Osteoblast (primary cell): ENCODE data around the gene PLXNA4. TPM values are rescaled to one million over a fixed set of nuclear protein-coding genes. Genes with fewer than 3 reads are reported as not detected.

Experiments used
- DNase-seq: peaks from one replicate; pipeline ENCODE4 v3.0.0; 2011; ENCODE audit warnings: low spot score, mixed read lengths; ENCODE audit not compliant: insufficient read length; ENCODE audit errors: missing footprints
- H2AFZ ChIP-seq: 2 replicates; pipeline ENCODE4 v1.6.0; 2011; ENCODE audit warnings: mild to moderate bottlenecking, low read length
- H3K27ac ChIP-seq: 2 replicates; pipeline ENCODE4 v1.5.1; 2011; ENCODE audit warnings: mild to moderate bottlenecking, low read depth, low read length, moderate library complexity
- H3K27me3 ChIP-seq: 2 replicates; pipeline ENCODE4 v1.6.0; 2012; ENCODE audit warnings: mild to moderate bottlenecking, control low read depth, inconsistent platforms, low read length, moderate library complexity; ENCODE audit not compliant: insufficient read depth
- H3K36me3 ChIP-seq: 2 replicates; pipeline ENCODE4 v1.5.1; 2011; ENCODE audit warnings: mild to moderate bottlenecking, low read length, control low read depth, moderate library complexity; ENCODE audit not compliant: insufficient read depth
- H3K4me1 ChIP-seq: 2 replicates; pipeline ENCODE4 v1.5.1; 2011; ENCODE audit warnings: mild to moderate bottlenecking, low read length, control low read depth, moderate library complexity; ENCODE audit not compliant: insufficient read depth
- H3K4me2 ChIP-seq: 2 replicates; pipeline ENCODE4 v1.6.0; 2011; ENCODE audit warnings: mild to moderate bottlenecking, low read length; ENCODE audit not compliant: insufficient read depth
- H3K4me3 ChIP-seq: fragments of 200-600 bp; sonication (generic); 3 replicates; pipeline ENCODE4 v1.5.1; 2012; ENCODE audit warnings: mild to moderate bottlenecking, low read length, inconsistent platforms; ENCODE audit not compliant: insufficient read depth
- H3K79me2 ChIP-seq: 2 replicates; pipeline ENCODE4 v1.6.0; 2012; ENCODE audit warnings: mild to moderate bottlenecking, low read length, control low read depth, inconsistent platforms; ENCODE audit not compliant: insufficient read depth
- H3K9me3 ChIP-seq: 2 replicates; pipeline ENCODE4 v1.5.1; 2011; ENCODE audit warnings: low read depth, low read length, control low read depth
- H4K20me1 ChIP-seq: 2 replicates; pipeline ENCODE4 v1.6.0; 2012; ENCODE audit warnings: mild to moderate bottlenecking, low read length, control low read depth; ENCODE audit not compliant: insufficient read depth
- total RNA-seq: library from RNA; depleted of rRNA; stranded (reverse); fragments of >200 nt; gene quantifications from 2 replicates; pipeline ENCODE4 v1.2.3, GENCODE V29; 2012
- TF ChIP-seq, protein P1 (sequence below): IDR thresholded peaks from 2 replicates; pipeline ENCODE4 v1.5.1; 2011; ENCODE audit warnings: mild to moderate bottlenecking, low read depth, low read length, moderate library complexity; ENCODE audit errors: extremely low read depth

Gene PLXNA4
- total RNA-seq, 1 donor = 4.3 TPM

DNA sequence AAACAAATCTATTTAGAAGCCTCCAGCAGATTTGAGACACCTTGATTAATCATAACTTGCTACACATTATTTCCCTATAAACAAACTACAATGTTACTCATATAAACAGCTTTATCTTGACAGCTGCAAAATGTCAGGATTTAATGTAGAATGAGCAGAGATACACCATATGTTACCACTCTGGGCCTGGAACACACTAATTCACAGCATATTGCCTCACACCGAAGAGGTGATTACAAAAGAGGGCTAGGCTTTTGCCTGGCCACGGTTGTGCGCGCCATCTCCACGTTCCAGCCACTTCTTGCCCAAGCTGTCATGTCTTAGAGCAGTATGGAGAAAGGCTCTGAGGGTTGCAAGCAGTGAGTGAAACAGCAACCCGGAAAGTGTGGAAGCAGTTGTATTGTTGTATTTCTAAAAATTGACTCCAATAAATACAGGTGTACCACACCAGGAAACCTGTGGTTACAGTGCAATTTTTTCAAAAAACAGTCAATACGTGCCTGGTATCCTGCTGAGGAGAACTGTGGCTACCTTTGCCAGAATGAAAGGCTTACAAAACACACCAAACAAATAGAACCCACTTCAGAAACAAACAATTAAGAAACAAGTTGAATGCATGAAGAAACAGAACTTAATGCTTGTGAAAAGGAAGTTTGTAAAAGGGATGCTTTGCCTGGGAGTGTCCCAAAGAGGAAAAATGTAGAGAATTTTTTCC lies 498.1 kb downstream of the PLXNA4 start:
- H2AFZ ChIP-seq = no peak overlapping the region
- H3K79me2 ChIP-seq = no peaks in the 10 kb centered on the region
- DNase-seq = no peak
- no peaks in the 10 kb centered on the region for H3K36me3 ChIP-seq
- peaks cover 38% of the 10 kb centered on the region for H3K27me3 ChIP-seq
- H3K27ac ChIP-seq = no peak overlapping the region
- no peak overlapping the region for H3K4me2 ChIP-seq
- no peaks in the 10 kb centered on the region for H4K20me1 ChIP-seq
- TF ChIP-seq, protein P1, sequence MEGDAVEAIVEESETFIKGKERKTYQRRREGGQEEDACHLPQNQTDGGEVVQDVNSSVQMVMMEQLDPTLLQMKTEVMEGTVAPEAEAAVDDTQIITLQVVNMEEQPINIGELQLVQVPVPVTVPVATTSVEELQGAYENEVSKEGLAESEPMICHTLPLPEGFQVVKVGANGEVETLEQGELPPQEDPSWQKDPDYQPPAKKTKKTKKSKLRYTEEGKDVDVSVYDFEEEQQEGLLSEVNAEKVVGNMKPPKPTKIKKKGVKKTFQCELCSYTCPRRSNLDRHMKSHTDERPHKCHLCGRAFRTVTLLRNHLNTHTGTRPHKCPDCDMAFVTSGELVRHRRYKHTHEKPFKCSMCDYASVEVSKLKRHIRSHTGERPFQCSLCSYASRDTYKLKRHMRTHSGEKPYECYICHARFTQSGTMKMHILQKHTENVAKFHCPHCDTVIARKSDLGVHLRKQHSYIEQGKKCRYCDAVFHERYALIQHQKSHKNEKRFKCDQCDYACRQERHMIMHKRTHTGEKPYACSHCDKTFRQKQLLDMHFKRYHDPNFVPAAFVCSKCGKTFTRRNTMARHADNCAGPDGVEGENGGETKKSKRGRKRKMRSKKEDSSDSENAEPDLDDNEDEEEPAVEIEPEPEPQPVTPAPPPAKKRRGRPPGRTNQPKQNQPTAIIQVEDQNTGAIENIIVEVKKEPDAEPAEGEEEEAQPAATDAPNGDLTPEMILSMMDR = no peak
- H3K4me3 ChIP-seq = no peak overlapping the region
- no peaks in the 10 kb centered on the region for H3K9me3 ChIP-seq
- no peaks in the 10 kb centered on the region for H3K4me1 ChIP-seq

GRCh38 chr7:132076301-132077035 lies 499.8 kb downstream of the PLXNA4 start:
- Histone ChIP-seq H3K9me3 (no peaks in the 10 kb centered on the region), H3K27me3 (peaks cover 29% of the 10 kb centered on the region), H4K20me1 (no peaks in the 10 kb centered on the region), H3K4me1 (no peaks in the 10 kb centered on the region), H3K27ac (no peak overlapping the region), H3K36me3 (no peaks in the 10 kb centered on the region), H2AFZ (no peak overlapping the region), H3K4me3 (no peak overlapping the region), H3K79me2 (no peaks in the 10 kb centered on the region), H3K4me2 (no peak overlapping the region)
- no peak for DNase-seq
- TF ChIP-seq, protein P1 = no peak

DNA sequence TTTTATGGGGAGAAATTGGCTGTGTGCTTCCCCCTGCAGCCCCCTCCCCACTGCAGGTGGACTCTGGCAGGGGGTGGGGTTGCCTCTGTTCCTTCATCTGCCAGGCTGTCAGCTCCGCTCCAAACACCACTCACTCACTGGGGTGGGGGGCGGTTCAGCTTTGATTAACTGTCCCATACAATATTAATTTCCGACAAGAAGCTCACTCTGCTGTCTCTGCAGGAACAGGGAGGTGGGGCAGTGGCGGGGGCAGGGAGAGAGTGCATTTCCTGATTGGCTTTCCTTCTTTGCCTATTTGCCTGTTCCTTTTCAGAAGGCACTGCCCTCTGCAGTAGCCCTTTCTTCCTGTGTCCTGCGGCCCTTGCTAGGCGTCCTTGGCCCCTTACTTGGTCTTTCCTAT lies 500.8 kb downstream of the PLXNA4 start:
- no peak overlapping the region for H3K27ac ChIP-seq
- no peaks in the 10 kb centered on the region for H4K20me1 ChIP-seq
- no peak overlapping the region for H3K4me2 ChIP-seq
- H3K9me3 ChIP-seq = no peaks in the 10 kb centered on the region
- H2AFZ ChIP-seq = no peak overlapping the region
- TF ChIP-seq, protein P1 = no peak
- no peaks in the 10 kb centered on the region for H3K4me1 ChIP-seq
- no peak for DNase-seq
- H3K4me3 ChIP-seq = no peak overlapping the region
- H3K36me3 ChIP-seq = no peaks in the 10 kb centered on the region
- H3K79me2 ChIP-seq = no peaks in the 10 kb centered on the region
- H3K27me3 ChIP-seq = peaks cover 27% of the 10 kb centered on the region

GRCh38 chr7:132073920-132074589 lies 502.2 kb downstream of the PLXNA4 start:
- Histone ChIP-seq H3K27ac (no peak overlapping the region), H4K20me1 (no peaks in the 10 kb centered on the region), H3K4me1 (no peaks in the 10 kb centered on the region), H2AFZ (no peak overlapping the region), H3K4me3 (no peak overlapping the region), H3K27me3 (peaks cover 23% of the 10 kb centered on the region), H3K36me3 (no peaks in the 10 kb centered on the region), H3K79me2 (no peaks in the 10 kb centered on the region), H3K9me3 (no peaks in the 10 kb centered on the region), H3K4me2 (no peak overlapping the region)
- TF ChIP-seq, protein P1 = no peak
- DNase-seq = no peak
